Activated naive CD4-positive, alpha-beta T cell (primary cell): ENCODE measurements around the gene SRPK2.

Experiments used
- DNase-seq, 4 experiments: peaks; one replicate each; lab custom pipeline; 2025; lab: John Stamatoyannopoulos, UW

SRPK2 gene

DNA sequence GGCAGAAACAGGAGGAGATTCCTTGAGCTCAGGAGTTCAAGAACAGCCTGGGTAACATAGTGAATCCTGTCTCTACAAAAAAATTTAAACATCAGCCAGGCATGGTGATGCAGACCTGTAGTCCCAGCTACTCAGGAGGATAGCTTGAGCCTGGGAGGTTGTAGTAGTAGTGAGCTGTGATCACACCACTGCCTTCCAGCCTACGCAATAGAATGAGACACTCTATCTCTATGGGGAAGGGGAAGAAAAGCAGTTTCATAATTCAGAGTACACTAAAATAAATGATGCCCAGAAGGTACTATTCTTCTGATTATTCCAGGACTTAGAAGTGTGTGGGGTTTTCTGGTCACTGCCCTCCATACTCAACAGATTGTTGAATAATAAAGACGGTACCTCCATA lies 197.4 kb downstream of the SRPK2 start:
- no peak for DNase-seq

DNA sequence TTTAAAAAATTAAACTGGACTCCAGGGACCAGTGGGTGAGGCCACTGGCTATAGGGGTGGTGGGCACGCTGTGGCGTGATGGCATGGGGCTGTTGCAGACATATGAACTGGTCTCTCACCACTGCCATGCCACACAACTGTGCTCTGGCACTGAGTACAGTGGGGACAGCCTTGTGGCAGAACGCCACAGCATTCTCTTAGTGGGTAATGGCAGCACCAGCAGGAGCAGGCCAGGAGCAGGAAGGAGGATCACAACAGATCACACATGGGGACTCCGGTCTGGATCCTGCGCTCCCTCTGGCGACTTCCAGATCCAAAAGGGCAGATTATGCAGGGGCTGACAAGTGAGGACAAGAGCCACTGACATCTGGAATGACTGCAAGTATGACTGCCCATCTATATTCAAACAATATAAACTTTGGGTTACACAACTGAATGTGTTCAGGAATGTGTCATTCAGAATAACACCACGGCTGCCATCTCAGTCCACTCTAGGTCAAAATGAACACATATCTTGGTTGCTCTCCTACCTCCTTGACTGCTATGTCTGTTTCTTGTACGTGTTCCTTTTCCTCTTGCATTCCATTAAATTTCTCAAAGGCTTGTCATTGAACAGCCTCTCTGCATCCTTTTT lies 198.7 kb downstream of the SRPK2 start:
- DNase-seq, result no peak

DNA sequence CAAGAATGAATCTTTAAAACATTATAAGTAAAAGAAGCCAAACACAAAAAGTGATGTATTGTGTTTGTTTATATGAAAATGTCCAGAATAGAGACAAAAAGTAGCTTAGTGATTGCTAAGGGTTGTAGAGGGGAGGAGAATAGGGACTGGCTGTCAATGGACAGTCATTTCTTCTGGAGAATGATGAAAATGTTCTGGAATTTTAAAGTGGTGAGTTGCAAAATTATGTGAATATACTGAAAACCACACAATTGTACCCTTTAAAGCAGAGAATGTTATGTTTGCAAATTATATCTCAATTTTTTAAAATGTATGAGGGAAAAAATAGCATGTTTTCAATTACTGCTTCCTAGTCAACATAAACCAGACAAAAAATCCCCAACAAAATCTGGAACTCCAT lies 200.5 kb downstream of the SRPK2 start:
- DNase-seq, result no peak

DNA sequence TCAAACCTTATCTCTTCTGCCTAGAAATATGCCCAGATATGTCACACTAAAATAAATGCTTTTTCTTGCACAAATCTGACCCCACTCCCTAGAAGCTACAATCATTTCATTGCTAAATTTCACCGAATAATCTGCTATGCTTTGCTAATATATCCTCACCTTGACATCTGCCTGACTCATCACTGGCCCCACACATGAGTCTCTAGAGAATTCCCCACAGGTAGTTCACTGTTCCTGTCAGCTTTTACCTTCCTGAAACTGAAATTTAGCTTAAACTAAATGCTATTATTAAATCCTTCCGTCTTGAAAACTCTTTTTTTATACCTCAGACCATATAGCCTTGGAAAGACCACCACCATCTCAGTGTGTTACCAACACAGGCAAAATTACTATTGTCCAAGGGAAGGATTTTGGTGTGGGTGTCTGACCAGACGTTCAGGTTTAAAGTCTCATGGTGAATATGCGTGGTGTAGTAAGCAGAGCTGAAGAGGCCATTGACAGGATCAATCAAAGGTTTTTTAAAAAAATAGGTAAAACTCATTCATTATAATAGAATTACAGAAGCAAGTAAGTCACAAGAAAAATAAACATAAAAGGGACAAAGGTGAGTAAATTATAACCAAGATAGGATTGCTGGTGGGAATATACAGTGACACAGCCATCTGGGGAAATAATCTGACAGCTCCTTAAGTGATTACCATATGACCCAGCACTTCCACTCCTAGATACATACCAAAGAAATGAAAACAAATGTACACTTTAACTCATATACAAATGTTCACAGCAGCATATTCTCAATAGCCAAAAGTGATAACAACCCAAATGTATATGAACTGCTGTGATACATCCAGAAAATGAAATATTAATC lies 201.2 kb downstream of the SRPK2 start:
- DNase-seq, result no peak

DNA sequence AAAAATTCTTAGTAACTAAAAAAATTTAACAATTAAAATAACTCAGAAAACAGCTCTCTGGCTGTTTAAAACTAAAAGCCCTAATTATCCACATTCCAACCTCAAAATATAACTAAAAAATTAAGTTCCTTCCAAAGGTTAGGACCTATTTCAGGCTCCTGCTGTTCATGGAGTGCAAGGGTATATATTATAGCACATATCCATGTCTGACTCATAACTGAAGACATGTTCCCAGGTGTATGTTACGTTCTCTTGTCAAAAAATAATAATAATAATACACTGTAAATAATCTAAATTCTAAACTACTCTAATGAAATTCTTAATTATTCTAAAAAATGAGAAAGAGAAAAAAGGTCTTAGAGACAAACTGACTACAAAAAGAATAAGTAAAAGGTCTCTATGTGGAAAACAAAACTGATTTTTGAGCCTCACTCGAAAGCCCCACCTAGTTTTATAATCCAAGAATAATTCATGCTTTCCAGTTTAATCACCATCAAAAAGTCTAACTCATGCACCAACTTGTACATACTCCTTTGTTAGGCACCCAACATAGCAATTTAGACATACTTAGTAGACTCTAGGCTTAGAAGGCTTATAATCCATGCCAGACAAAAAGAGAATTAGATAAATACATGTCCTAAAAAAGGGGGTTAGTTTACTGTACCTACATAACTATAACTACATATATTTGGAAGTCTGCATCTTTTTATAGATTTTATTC lies 203.3 kb downstream of the SRPK2 start:
- no peak for DNase-seq

DNA sequence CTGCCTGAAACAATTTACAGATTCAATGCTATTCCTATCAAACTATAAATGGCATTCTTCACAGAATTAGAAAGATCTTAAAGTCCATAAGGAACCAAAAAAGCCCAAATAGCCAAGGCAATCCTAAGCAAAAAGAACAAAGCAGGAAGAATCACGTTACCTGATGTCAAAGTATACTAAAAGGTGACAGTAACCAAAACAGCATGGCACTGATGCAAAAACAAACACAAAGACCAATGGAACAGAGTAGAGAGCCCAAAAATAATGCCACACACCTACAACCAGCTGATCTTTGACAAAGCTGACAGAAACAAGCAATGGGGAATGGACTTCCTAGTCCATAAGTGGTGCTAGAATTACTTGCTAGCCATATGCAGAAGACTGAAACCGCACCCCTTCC lies 208.7 kb downstream of the SRPK2 start:
- no peak for DNase-seq

DNA sequence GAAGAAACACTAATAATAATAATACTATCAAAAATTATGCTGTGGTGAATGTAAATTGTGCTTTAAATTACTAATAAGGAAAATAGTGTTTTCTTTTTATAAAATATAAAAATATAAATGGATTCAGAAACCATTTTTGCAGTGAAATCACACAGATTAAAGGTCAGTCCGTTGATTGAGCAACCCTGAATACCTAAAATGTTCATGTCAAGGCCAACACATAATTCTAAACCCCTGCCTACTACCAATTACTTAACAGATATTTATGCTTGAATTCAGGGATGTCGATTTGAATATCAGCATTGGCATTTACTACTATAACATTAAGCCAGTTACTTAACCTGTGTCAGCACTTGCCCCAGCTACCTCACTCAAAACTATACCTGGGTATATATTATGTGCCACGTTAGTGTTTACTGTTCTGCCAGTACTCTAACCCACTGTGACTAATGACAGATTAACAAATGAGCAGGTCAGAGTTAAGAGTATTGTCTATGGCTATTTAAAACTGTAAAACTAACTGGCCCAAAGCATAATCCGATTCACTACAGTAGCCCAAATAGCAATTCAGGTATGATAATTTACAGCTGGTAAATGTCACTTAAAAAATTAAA lies 209.7 kb downstream of the SRPK2 start:
- no peak for DNase-seq

DNA sequence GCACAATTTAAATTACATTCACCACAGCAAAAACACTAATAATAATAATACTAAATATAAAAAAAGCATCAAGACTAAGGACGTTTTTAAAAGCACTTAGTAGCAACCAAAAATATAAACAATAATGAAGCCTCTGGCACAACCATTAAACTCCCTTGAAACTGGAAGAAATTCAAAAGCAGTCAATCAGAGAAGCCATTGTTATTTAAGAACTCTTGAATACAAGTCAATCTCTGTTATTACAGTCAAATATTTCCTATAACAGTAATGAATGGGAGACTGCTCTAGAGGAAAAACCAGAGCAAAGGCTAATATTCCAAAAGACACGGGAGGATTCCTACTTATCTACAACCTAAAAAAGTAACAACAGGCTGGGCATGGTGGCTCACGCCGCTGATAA lies 210.5 kb downstream of the SRPK2 start:
- DNase-seq, result no peak

DNA sequence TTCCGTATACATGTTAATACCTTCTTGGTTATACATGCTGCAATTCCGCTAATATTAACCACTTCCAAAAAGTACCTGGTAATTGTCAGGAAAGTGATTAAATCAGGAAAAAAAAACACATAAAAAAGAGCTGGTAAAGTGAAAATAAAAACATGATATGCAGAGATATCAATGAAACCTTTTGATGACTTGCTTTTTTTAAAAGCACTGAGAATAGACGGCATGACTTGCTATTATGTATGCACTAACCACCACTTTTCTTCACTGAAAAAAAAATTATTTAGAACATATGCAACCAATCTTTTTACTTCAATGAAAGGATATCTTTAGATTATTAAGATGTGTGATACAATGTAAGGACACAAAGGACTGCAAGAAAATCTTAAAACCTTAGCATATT lies 211.7 kb downstream of the SRPK2 start:
- no peak for DNase-seq

DNA sequence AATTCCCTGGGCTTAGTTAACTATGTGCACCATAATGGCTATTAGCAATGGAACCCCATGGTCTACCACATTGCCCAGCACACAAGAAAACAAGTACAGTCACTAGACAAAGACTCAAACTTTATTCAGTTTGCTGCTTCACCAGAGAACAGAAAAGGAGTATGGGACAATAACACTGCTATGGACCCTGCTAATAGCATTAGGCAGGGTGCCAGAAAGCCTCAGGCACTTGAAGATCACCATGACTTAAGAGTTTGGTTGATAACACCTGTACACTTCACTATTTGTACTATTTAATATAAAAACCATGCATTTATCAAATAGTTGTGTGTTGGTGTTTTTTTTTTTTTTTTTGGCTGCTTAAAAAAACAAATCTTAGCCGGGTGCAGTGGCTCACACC lies 215.1 kb downstream of the SRPK2 start:
- no peak for DNase-seq

DNA sequence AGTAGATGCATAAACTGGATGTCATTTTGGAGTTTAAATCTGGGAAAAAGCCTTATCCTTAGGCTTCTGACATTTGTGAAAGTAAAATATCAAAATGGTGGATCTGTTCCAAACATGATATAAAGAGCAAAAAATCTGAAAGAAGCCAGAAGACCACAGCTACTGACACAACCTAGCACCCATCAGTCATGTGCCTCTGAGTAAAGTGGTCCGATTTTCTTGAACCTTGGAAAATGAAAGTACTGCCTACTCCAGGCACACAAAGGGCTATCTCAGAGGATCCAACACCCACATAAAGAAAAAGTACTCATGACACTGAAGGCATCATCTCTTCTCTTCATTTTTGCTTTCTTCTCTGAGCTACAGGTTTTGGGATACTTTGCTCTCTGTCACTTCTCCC lies 224.0 kb downstream of the SRPK2 start:
- no peak for DNase-seq

DNA sequence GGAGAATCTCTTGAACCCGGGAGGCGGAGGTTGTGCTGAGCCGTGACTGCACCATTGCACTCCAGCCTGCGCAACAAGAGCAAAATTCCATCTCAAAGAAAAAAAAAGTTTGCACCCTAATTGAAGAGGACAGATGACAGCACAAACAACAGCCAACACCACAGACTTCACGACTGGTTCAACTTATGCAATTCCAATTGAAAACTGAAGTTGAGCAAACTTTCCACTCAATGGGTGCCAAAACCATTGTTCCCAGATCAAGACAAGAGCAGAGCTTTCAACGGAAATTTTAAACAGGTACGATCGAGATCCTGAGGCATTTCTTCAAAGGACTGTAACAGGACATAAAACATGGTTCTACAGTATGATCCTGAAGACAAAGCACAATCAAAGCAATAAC lies 225.0 kb downstream of the SRPK2 start:
- no peak for DNase-seq

DNA sequence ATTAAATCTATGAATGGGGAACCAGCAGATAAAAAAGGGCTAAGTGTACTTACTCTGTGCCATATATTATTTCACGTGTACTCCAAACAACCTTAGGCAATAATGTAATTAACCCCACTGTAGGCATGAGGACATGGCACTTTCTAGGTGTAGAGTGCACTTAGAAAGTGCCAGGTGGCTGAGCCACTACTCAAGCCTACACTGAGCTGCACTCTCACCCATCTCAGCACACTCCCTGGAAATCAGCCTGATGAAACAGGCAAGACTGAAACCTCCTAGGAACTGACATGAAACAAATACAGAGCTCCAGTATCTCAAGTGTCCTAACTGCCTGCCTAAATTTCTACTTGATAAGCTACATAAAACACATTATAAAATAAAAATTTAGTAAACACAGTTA lies 227.4 kb downstream of the SRPK2 start:
- no peak for DNase-seq

DNA sequence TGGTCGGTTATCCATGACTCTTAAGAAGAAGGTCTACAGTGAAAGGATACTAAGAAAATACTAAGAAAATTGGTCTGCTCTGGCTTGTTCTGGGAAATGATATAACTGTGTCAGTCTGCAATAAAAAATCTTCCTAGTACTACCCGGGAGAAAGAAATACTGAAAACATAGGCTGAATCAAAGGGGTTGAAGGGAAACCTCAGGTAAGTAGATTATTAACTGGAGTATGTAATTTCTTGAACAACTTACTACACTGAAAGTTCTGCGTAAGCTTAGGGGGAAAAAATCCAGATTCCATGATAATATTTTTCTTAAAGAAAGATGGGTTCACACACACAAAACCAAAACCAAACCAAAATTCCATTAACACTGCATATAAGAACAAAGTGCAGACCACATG lies 231.4 kb downstream of the SRPK2 start:
- DNase-seq, result no peak

DNA sequence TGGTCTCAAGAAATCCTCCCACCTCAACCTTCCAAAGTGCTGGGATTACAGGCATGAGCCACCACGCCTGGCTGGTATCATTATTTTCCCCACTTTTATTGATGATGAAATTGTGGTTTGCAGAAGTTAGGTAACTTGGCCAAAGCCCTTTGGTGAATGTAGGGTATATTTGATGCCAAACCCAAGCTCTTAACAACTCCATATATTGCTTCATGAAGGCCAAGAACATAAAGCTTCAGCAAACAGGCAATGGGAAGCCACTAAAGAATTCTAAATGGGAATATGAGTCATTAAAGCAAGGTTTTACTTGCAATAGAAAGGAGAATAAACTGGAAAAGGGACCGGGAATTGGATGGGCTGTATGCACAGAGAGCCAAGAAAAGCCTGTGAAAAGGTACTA lies 232.0 kb downstream of the SRPK2 start:
- no peak for DNase-seq

DNA sequence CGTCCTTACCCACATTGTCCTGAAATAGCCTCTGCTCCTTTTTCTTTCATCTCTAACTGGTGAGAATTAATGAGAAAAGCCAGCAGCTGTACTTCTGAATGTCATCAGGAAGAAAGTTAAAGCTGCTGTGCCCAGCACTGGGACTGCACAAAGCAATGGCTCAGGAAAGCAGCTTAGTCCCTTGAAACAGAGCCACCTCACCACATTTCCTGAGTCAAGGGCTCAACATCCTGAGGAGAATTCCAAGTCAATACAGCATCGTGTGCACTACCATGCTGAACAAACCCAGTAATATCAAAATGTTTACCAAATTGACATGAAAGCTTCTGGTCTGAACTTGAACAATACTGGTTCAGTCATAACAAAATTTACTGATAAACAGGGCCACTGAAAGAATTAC lies 234.6 kb downstream of the SRPK2 start:
- DNase-seq, result no peak

DNA sequence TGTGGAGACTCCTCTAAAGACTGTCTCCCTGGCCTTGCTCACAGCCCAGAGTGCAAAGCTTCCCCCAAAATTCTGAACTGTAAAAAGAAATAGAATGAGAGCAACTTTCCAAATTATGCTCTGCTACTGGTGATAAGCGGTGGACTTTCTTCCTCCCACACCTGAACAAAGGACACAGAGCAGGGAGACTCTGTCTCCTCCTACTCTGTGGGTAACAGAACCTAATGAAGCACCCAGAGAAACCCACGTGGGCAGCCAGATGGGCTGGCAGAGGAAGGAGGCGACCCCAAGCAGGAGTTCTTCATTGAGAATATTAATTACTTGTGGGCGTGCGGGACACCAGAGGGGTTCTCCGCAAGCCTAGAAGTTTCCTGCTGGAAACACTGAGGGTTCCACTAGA lies 235.2 kb downstream of the SRPK2 start:
- no peak for DNase-seq

DNA sequence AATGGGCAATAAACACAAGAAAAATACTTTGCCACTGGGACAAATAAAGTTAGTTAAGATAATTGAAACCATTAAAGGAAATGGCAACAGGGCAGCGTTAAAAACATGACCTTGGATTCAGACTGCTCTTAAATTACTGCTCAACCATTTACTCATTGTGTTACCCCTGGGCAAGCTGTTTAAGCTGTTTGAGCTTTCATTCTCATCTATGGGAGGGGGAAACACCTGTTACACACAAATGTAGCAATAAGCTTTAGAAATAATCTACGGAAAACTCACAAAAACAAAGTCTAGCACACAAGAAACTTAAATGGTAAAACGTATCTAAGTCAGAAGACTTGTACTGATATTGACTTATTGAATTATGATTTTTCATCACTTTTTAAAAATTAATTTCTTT lies 237.6 kb downstream of the SRPK2 start:
- no peak for DNase-seq

DNA sequence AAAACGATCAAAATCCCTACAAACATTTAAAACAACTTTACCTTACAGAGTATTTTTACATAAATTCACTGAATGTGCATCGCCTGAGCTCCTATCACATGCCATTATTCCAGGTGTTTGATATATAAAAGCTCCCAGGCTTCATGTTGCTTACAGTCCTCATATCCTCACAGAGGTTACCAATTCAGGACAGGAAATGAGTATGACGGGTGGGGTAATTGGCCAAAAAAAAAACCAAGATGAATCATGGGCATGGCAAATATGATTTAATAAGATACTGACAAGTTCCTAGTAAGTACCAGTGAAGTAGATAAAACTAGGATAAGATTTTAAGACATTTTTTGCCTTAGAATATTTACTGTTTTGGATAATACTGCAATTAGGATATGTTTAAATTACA lies 238.9 kb downstream of the SRPK2 start:
- no peak for DNase-seq

DNA sequence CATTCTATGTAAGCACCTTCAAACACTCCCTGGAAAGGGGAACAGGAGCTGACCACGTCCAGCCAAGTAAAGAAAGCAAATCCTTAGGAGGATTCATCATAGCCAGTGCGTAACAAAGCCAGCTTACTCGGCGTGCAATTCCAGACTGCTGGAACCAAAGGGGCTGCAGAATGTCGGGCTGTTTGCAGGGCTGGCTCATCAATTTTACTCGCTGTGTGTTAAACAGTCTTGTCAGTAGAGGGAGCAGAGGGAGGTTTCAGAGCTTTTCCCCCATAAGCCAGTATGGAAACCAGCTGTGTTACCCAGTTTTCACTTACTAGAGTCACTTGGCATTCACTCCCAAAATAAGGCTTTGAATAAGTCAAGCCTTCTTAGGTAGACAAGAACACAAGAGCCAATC lies 247.7 kb downstream of the SRPK2 start:
- DNase-seq, result no peak

DNA sequence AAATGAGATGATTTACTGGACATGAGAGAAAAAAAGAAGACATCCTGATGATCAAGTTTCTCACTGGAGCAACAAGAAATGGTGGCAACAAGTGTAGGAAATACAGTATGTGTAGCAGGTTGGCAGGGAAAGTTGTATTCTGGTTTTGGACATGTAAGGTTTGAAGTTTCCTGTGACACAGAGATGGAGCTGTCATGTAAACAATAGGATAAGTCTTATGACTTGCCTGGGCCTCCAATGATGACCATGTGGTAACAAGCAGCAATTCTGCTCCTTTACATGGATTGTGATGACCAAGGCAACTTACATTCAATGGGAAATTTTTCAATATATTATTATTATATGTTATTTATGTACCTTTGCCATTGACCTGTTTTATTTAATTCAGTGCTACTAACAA lies 249.3 kb downstream of the SRPK2 start:
- DNase-seq, result no peak

DNA sequence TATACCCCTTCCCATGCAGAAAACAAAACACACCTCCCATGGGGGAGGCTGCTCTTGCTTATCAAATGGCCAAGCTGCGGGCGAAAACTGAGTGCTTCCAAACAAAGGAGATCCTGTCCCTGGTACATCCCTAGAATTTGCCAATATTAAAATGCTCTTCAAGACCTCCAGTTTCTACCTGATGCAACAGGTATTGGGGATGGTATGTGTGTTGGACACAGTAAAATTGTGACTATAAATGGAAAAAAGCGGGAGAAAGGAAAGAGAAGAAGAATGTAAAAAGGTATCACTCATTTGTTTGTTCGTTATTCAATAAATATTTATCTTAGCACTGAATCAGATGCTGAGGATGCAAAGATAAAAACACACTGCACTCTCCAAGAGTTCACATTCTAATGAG lies 250.8 kb downstream of the SRPK2 start:
- DNase-seq, result no peak

DNA sequence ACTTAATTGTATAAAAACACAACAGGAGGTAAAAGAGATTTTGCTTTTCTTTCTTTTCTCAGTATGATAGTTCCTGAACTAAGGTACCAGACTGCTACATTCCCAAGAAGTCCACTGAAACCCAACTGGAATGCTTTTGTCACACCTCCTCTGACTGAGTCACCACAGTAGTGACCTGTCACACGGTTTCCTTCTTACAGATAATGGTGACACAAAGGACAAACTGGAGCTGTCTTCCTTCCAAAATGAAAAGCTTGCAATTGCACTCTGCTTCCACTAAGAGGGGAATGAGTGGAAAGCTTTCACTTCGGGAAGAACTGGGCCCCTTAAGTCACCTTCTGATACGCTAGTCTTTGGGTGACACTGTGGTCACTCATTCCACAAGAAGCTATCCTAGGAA lies 252.5 kb downstream of the SRPK2 start:
- DNase-seq, result no peak
